C4-2B (cell line): ENCODE results near the gene NCAPG2.

Experiments used
- H3K27ac ChIP-seq: fragments of 450-650 bp; 2 replicates; pipeline ENCODE4 v1.5.1; 2017
- CTCF ChIP-seq: fragments of 450-650 bp; conservative IDR thresholded peaks from 2 replicates; pipeline ENCODE4 v1.5.1; 2017; ENCODE audit warnings: mild to moderate bottlenecking
- ZFX ChIP-seq: fragments of 450-650 bp; IDR thresholded peaks from 2 replicates; pipeline ENCODE4 v1.6.1; 2017

Gene NCAPG2

DNA sequence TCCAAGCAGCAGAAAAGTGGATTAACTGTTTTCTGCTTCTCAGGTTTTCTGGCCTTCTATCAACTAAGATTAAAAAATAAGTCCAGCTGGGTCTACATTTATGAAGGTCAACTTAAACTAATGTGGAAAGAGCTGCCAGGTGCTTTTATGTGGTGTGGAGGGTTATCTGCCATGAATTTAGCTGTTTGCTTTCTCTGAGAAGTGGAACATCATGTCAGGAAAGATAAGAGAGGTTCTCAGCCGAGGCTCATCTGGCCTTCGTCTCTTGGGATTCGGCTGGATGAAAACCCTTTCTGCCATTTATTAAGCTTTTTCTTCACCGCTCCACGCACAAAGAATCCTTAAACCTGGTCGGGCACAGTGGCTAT, 122.5 kb downstream of the NCAPG2 start:
- TF ChIP-seq CTCF (no peak), ZFX (no peak)

GRCh38 chr7:158581440-158582088, 123.0 kb downstream of the NCAPG2 start:
- TF ChIP-seq ZFX (no peak), CTCF (no peak)
- H3K27ac ChIP-seq: no peak overlapping the region

More for the DNA sequence above, 122.5 kb downstream of the NCAPG2 start:
- H3K27ac ChIP-seq: no peak overlapping the region
